Mesothelial cell of epicardium (in vitro differentiated cells): ENCODE measurements around the gene ATXN2. TPM values are rescaled to one million over a fixed set of nuclear protein-coding genes. Genes with fewer than 3 reads are reported as not detected.

Source experiments
- DNase-seq, 2 experiments: peaks; one replicate each; pipeline ENCODE4 v3.0.0; 2021; ENCODE audit warnings: low spot score in 2 of 2; ENCODE audit not compliant: unreplicated experiment in 2 of 2
- H3K27ac Mint-ChIP-seq: 2 replicates; pipeline ENCODE4 v1.8.0; 2021; ENCODE audit warnings: mixed read lengths
- H3K27me3 Mint-ChIP-seq: 2 replicates; pipeline ENCODE4 v1.8.0; 2021; ENCODE audit warnings: low read depth, mixed read lengths
- H3K36me3 Mint-ChIP-seq: 2 replicates; pipeline ENCODE4 v1.8.0; 2021; ENCODE audit warnings: mixed read lengths
- H3K4me1 Mint-ChIP-seq: 2 replicates; pipeline ENCODE4 v1.8.0; 2021; ENCODE audit warnings: mixed read lengths
- H3K4me3 Mint-ChIP-seq: 2 replicates; pipeline ENCODE4 v1.8.0; 2021; ENCODE audit warnings: mild to moderate bottlenecking, moderate library complexity, mixed read lengths
- H3K9me3 Mint-ChIP-seq: 2 replicates; pipeline ENCODE4 v1.8.0; 2021; ENCODE audit warnings: mixed read lengths
- total RNA-seq: library from RNA; stranded (reverse); gene quantifications from 3 replicates; pipeline ENCODE4 v1.2.1, GENCODE V29; 2021
- TF ChIP-seq, protein P1 (sequence below): fragments of 200-600 bp; sonication (generic); IDR thresholded peaks from one replicate; pipeline ENCODE4 v1.5.0; 2021; ENCODE audit warnings: antibody characterized with exemption; ENCODE audit not compliant: unreplicated experiment

The ATXN2 gene
- total RNA-seq, 1 donor from 2014 or later, result 152 TPM

DNA sequence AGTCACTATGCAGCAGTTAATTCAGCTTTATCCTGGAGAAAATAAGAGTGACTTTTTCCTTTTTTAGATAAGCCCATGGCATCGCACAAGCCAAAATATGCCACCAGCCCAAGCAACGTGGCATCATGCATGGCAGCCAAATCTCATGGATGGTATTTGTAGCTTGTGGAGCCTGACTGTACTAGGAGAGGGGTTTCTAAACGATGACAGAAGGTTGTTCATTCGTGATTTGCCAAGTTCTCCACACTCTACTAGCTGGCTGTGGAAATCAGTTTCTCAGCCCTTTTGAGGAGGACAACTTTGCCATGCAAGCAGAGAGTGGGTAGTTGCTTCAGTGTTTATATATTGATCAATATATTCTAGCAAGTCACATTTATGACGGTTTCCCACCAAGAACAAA is 41.4 kb upstream of the ATXN2 start:
- Mint-ChIP-seq H3K27ac (no peak overlapping the region), H3K4me1 (peaks cover 61% of the 10 kb centered on the region), H3K4me3 (no peak overlapping the region), H3K9me3 (no peaks in the 10 kb centered on the region), H3K36me3 (peaks cover 8% of the 10 kb centered on the region), H3K27me3 (no peaks in the 10 kb centered on the region)
- TF ChIP-seq, protein P1, sequence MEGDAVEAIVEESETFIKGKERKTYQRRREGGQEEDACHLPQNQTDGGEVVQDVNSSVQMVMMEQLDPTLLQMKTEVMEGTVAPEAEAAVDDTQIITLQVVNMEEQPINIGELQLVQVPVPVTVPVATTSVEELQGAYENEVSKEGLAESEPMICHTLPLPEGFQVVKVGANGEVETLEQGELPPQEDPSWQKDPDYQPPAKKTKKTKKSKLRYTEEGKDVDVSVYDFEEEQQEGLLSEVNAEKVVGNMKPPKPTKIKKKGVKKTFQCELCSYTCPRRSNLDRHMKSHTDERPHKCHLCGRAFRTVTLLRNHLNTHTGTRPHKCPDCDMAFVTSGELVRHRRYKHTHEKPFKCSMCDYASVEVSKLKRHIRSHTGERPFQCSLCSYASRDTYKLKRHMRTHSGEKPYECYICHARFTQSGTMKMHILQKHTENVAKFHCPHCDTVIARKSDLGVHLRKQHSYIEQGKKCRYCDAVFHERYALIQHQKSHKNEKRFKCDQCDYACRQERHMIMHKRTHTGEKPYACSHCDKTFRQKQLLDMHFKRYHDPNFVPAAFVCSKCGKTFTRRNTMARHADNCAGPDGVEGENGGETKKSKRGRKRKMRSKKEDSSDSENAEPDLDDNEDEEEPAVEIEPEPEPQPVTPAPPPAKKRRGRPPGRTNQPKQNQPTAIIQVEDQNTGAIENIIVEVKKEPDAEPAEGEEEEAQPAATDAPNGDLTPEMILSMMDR, result no peak
- no peak for DNase-seq

DNA sequence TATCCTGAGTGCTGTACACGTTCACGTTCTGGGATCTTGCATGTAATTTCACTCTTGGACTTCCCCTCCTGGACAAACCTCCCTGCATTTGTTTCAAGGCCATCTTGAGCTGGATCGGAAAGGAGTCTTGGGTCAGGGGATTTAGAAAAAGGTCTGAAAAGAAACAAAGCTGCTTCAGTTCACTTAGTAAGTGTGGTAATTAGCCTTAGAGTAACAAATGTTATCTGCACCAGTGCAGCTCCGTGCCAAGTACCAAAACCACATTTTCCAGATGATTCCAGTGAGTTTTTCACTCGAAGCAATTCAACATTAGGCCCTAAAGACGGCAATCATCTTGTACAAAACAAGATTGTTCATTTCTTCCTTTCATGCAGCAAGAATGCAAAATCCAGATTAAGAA is 39.4 kb upstream of the ATXN2 start:
- no peaks in the 10 kb centered on the region for H3K27me3 Mint-ChIP-seq
- H3K36me3 Mint-ChIP-seq, result peaks cover under 1% of the 10 kb centered on the region
- TF ChIP-seq, protein P1, result no peak
- no peak for DNase-seq
- no peaks in the 10 kb centered on the region for H3K9me3 Mint-ChIP-seq
- H3K27ac Mint-ChIP-seq, result peak overlapping the region; percentile 98
- H3K4me1 Mint-ChIP-seq, result peaks cover 58% of the 10 kb centered on the region
- no peak overlapping the region for H3K4me3 Mint-ChIP-seq

DNA sequence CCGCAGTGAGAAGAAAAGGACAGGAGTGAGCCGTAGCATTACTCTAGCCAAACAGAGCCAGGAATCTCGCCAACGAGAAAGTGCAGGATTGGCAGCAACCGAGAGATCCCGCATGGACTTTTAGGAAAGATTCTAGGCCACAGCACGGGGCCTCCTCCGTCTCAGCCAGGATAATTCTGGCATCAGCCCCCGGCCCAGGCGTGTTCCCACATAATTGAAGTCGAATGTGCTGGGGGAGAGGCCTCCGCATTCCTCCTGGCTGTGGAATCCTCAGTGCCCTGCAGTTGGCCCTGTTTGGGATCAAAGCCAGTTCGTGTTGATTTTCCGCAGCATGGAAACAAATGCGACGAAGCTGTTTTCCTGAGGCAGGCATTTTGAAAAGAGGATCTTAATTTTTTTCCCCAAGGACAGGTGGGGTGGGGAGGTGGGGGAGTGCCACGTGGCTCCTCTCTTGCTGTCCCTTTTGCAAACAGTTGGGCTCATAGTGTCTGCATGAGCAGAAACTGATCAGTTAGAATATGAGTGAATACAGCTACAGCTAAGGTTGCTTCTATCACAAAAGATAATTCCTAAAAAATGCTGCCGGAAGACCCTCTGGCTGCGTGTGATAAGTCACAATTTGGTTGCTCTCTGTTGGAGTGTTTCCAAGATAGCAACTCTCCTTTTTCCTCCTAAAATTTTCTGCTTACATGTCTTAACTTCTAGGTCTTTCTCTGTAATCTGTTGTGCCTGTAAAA is 37.3 kb upstream of the ATXN2 start:
- Mint-ChIP-seq H3K4me3 (peak overlapping the region; percentile 21), H3K36me3 (no peaks in the 10 kb centered on the region), H3K27me3 (no peaks in the 10 kb centered on the region), H3K27ac (peak overlapping the region; percentile 97), H3K9me3 (no peaks in the 10 kb centered on the region), H3K4me1 (peaks cover 47% of the 10 kb centered on the region)
- peak; percentile 53 to 76 for DNase-seq
- TF ChIP-seq, protein P1, result no peak

DNA sequence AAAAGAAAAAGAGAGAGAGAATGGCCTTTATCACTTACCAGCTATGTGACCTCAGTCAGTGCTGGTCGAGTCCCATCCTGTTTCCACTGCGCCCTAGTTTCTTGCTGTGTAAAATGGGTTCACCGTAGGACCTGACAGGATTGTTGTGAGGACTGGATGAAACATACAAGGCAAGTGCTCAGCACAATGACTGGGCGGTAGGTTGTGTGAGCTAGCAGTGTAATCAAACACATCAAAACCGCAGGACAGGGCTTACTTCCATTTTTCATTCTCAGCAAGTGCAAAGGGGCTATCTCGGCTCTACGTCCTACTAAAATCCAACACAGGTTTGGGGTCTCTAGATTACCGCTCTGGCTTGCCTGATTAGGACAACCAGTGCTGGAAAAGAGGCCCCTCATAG is 36.4 kb upstream of the ATXN2 start:
- H3K9me3 Mint-ChIP-seq, result no peaks in the 10 kb centered on the region
- TF ChIP-seq, protein P1, result no peak
- H3K4me1 Mint-ChIP-seq, result peaks cover 47% of the 10 kb centered on the region
- peak overlapping the region; percentile 97 for H3K27ac Mint-ChIP-seq
- DNase-seq, result no peak
- no peaks in the 10 kb centered on the region for H3K36me3 Mint-ChIP-seq
- H3K4me3 Mint-ChIP-seq, result peak overlapping the region; percentile 21
- no peaks in the 10 kb centered on the region for H3K27me3 Mint-ChIP-seq

DNA sequence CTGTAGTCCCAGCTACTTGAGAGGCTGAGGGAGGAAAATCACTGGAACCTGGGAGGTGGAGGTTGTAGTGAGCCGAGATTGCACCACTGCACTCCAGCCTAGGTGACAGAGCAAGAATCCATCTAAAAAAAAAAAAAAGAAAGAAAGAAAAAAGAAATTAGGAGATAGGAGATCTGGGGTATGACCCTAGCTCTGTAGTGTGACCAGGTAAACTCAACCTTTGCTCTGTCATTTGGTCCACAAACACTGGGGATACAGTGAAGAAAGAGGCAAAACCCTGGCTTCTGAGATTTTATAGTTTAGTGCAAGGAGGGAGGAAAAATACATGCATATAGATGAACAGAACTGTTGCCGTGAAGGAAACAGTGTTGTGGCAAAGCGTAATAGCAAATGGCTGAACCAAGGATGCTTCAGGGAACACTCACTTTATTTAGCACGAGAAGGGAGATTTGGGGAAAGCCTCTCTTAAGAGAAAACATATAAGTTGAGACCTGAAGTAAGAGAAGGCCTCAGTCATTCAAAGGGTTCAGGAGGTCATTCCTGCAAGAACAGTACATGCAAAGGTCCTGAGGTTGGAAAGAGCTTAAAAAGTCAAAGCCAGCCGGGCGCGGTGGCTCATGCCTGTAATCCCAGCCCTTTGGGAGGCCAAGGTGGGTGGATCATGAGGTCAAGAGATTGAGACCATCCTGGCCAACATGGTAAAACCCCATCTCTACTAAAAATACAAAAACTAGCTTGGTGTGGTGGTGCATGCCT is 29.6 kb upstream of the ATXN2 start:
- TF ChIP-seq, protein P1, result no peak
- H3K36me3 Mint-ChIP-seq, result no peaks in the 10 kb centered on the region
- no peak for DNase-seq
- H3K4me1 Mint-ChIP-seq, result peaks cover 4% of the 10 kb centered on the region
- H3K9me3 Mint-ChIP-seq, result no peaks in the 10 kb centered on the region
- no peaks in the 10 kb centered on the region for H3K27me3 Mint-ChIP-seq
- no peak overlapping the region for H3K4me3 Mint-ChIP-seq
- H3K27ac Mint-ChIP-seq, result no peak overlapping the region
